Left lung (tissue), 10 donors: Measurements from ENCODE around the gene ANGPT4. TPM values are rescaled to one million over a fixed set of nuclear protein-coding genes. Genes with fewer than 3 reads are reported as not detected.

Experiments
- ATAC-seq: fragments of 200-7000 bp; cut with Tn5 transposase; one replicate; pipeline ENCODE4 v1.9.1; 2020; ENCODE audit warnings: moderate library complexity
- DNase-seq, 4 donors: peaks; one replicate each; pipeline ENCODE4 v3.0.0-alpha.2; 2013 to 2020
- H3K27ac ChIP-seq, 2 donors: fragments of 200-600 bp; sonication (generic) in 1 of 2; one replicate each; pipeline versions ENCODE4 v1.5.0 to v1.8.0; 2020 to 2021
- H3K27me3 ChIP-seq, 2 donors: fragments of 200-600 bp; sonication (generic) in 1 of 2; one replicate each; pipeline versions ENCODE4 v1.5.0 to v1.8.0; 2020 to 2021
- H3K36me3 ChIP-seq, 2 donors: fragments of 200-600 bp; sonication (generic) in 1 of 2; one replicate each; pipeline versions ENCODE4 v1.5.0 to v1.8.0; 2020 to 2021
- H3K4me1 ChIP-seq, 2 donors: fragments of 200-600 bp; one replicate each; pipeline ENCODE4 v1.8.0; 2021
- H3K4me3 ChIP-seq, 2 donors: fragments of 200-600 bp; sonication (generic) in 1 of 2; one replicate each; pipeline versions ENCODE4 v1.5.0 to v1.8.0; 2020 to 2021; ENCODE audit warnings: mild to moderate bottlenecking in 1 of 2
- H3K9me3 ChIP-seq, 2 donors: fragments of 200-600 bp; sonication (generic) in 1 of 2; one replicate each; pipeline versions ENCODE4 v1.5.0 to v1.8.0; 2020 to 2021
- intact Hi-C, 2 donors: fragments of 100-400 bp; cut with DNase I; formaldehyde crosslinking; loops; one replicate each; pipeline versions ENCODE4 v1.11.2 to v1.14.2; 2022
- polyA plus RNA-seq, 6 donors: library from polyadenylated mRNA; unstranded; fragments of 120-200 nt; gene quantifications; one replicate each; pipeline ENCODE4 v1.2.1, GENCODE V29; 2013; ENCODE audit not compliant: insufficient read length in 6 of 6
- total RNA-seq, 2 donors: library from RNA; stranded (reverse); fragmentation: NEBNext Ultra II Directional; extraction: Animal tissue kit (Norgen Biotek cat#: 25700); gene quantifications; one replicate each; pipeline ENCODE4 v1.2.1, GENCODE V29; 2021
- TF ChIP-seq, protein P1 (sequence below), 2 donors: fragments of 200-600 bp; sonication (generic) in 1 of 2; IDR thresholded peaks; one replicate each; pipeline versions ENCODE4 v1.5.0 to v1.8.0; 2021; ENCODE audit warnings: antibody characterized with exemption in 2 of 2
- donor health status: DM: no; HTN: yes; CAD: no.
- donor health status: DM: no; HTN: no; CAD: no.

The ANGPT4 gene
- total and polyA plus RNA-seq, 8 donors, result 0.06 to 0.20 (median 0.10) TPM

DNA sequence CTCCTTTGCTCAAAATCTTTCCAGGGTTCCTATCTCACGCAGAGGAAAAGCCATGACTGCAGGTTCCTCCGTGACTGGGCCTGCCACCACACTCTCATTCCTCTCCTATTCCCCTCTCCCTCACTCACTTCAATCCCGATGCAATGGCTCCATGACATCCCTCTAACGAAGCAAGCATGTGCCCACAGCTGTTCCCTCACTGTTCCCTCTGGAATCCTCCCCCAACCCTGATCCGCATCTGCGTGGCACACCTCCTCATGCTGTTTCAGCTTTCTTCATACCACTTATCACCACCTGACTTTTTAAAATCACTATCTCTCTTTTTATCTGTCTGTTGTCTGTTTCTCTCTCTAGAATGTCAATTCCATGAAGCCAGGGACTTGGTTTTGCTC, 25.5 kb downstream of the ANGPT4 start:
- Histone ChIP-seq H3K27ac (no peak overlapping the region), H3K4me3 (no peak overlapping the region), H3K36me3 (no peaks in the 10 kb centered on the region), H3K27me3 (peaks cover 0 to 10% of the 10 kb centered on the region in 2 donors), H3K9me3 (no peaks in the 10 kb centered on the region), H3K4me1 (peaks cover 0 to 17% of the 10 kb centered on the region in 2 donors)
- TF ChIP-seq, protein P1, sequence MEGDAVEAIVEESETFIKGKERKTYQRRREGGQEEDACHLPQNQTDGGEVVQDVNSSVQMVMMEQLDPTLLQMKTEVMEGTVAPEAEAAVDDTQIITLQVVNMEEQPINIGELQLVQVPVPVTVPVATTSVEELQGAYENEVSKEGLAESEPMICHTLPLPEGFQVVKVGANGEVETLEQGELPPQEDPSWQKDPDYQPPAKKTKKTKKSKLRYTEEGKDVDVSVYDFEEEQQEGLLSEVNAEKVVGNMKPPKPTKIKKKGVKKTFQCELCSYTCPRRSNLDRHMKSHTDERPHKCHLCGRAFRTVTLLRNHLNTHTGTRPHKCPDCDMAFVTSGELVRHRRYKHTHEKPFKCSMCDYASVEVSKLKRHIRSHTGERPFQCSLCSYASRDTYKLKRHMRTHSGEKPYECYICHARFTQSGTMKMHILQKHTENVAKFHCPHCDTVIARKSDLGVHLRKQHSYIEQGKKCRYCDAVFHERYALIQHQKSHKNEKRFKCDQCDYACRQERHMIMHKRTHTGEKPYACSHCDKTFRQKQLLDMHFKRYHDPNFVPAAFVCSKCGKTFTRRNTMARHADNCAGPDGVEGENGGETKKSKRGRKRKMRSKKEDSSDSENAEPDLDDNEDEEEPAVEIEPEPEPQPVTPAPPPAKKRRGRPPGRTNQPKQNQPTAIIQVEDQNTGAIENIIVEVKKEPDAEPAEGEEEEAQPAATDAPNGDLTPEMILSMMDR (IDR thresholded peaks at IDR 0.05), result no peak
- ATAC-seq (no peak), DNase-seq (no peak)
- intact Hi-C loops, result no loop called here

DNA sequence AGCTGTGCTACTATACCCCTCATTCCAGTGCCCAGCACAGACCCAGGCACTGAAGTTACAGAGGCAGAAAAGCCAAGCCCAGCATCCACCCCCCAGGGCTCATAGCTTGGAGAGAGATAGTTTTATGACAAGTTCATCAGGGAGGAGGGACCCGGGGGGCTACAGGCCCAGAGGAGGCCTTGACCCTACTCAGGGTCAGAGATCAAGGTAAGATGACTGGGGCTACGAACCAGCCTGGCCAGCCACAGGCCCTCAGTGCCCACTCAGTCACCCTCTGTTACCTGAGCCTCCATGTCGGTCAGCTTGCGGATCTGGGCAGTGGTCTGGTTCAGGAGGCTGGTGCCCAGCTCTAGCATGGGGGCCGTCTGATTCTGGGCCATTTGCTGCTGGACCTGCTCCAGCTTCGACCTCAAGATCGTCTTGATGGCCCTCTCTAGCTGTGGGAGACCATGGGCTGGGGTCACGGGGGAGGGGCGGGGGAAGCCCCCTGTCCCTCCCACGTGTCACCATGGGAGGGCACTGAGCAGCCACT, 26.1 kb downstream of the ANGPT4 start:
- DNase-seq (no peak), ATAC-seq (no peak)
- TF ChIP-seq, protein P1 (IDR thresholded peaks at IDR 0.05), result no peak
- Histone ChIP-seq H3K9me3 (no peaks in the 10 kb centered on the region), H3K27ac (no peak overlapping the region), H3K36me3 (no peaks in the 10 kb centered on the region), H3K4me3 (no peak overlapping the region), H3K4me1 (peaks cover 0 to 17% of the 10 kb centered on the region in 2 donors), H3K27me3 (peaks cover 0 to 16% of the 10 kb centered on the region in 2 donors)
- intact Hi-C loops, result no loop called here

DNA sequence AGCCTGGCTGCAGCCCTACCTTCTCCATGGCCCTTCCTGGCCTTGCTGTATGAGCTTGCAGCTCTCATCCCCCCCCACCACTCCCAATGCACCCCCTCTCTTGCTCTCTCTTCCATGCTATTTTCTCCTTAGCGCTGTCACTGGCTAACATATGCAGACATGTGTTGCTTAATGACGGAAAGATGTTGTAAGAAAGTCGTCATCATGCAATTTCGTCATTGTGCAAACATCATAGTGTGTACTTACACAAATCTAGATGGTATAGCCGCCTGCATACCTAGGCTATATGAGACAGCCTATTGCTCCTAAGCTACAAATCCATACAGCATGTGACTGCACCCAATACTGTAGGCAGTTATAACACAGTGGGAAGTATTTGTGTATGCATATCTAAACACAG, 27.0 kb downstream of the ANGPT4 start:
- no peak for DNase-seq
- TF ChIP-seq, protein P1 (IDR thresholded peaks at IDR 0.05), result no peak
- peaks cover 0 to 25% of the 10 kb centered on the region in 2 donors for H3K27me3 ChIP-seq
- no peak overlapping the region for H3K4me3 ChIP-seq
- H3K27ac ChIP-seq, result no peak overlapping the region
- no peaks in the 10 kb centered on the region for H3K36me3 ChIP-seq
- ATAC-seq, result no peak
- peaks cover 0 to 17% of the 10 kb centered on the region in 2 donors for H3K4me1 ChIP-seq
- intact Hi-C loops, result no loop called here
- no peaks in the 10 kb centered on the region for H3K9me3 ChIP-seq

DNA sequence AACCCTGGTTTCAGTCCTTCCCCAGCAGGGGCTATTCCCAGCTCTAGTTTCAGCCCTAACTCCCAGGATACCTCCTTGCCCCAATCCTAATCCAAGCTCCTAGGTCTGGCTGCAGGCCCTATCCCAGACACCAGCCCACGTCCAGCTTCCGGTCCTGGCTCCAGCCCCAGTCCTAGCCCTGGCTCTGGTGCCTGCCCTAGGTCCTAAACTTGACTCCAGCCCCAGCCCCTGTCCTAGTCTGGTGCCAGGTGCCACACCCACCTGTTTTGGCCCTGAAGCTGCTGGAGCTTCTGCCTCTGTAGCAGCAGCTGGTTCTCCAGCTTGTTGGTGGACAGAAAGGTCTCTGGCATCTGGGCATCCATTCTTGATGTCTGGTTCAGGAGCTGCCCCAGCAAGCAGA, 28.1 kb downstream of the ANGPT4 start:
- no peaks in the 10 kb centered on the region for H3K9me3 ChIP-seq
- no peak overlapping the region for H3K27ac ChIP-seq
- DNase-seq (no peak), ATAC-seq (no peak)
- peaks cover 0 to 36% of the 10 kb centered on the region in 2 donors for H3K27me3 ChIP-seq
- no peaks in the 10 kb centered on the region for H3K36me3 ChIP-seq
- TF ChIP-seq, protein P1 (IDR thresholded peaks at IDR 0.05), result no peak
- H3K4me3 ChIP-seq, result no peak overlapping the region
- intact Hi-C loops, result no loop called here
- peaks cover 0 to 17% of the 10 kb centered on the region in 2 donors for H3K4me1 ChIP-seq

- intact Hi-C loops, result no loop called here
- TF ChIP-seq, protein P1 (IDR thresholded peaks at IDR 0.05), result no peak
- Histone ChIP-seq H3K36me3 (no peaks in the 10 kb centered on the region), H3K4me3 (no peak overlapping the region), H3K4me1 (peaks cover 0 to 17% of the 10 kb centered on the region in 2 donors), H3K9me3 (no peaks in the 10 kb centered on the region), H3K27ac (no peak overlapping the region), H3K27me3 (peaks cover 0 to 36% of the 10 kb centered on the region in 2 donors)
- ATAC-seq, result no peak
- DNase-seq, result no peak
Observed at GRCh38 chr20:887137-887536, 29.0 kb downstream of the ANGPT4 start.
